ENCODE data around the gene FAH. TPM values are rescaled to one million over a fixed set of nuclear protein-coding genes. Genes with fewer than 3 reads are reported as not detected.

FAH gene
- total RNA-seq, 1 donor, result 17.7 TPM

DNA sequence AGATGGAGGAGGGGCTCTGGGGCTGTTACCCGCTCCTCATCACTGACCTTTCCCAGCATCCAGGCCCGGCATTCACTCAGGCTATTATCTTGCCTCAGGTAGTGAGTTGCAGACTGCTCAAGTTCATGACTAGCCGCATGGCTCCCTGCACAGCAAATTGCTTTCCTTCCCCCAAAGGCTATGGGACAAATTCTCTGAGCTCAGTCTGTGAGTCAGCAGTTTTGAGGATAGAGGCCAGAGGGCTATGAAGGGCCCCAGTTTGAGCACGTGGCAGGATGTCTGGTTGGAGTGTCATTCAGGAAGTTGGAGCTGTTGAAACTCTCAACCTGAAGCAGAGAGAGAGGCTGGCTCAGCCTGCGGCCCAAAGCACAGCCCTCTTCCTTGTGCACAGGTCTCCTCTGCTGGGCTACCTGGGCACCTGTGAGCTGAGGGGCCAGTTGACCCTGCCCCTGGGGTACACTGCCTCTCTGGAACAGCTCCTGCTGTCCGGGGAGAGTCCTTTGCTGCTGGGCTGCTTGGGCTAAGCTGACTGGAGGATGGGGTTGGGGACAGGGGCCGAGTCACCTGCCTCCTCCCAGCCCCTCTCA is 7.9 kb downstream of the FAH start:
- H3K4me1 ChIP-seq (ENCODE audit: insufficient read depth, low read length), result peaks cover 15% of the 10 kb centered on the region
- TF ChIP-seq, protein P1, sequence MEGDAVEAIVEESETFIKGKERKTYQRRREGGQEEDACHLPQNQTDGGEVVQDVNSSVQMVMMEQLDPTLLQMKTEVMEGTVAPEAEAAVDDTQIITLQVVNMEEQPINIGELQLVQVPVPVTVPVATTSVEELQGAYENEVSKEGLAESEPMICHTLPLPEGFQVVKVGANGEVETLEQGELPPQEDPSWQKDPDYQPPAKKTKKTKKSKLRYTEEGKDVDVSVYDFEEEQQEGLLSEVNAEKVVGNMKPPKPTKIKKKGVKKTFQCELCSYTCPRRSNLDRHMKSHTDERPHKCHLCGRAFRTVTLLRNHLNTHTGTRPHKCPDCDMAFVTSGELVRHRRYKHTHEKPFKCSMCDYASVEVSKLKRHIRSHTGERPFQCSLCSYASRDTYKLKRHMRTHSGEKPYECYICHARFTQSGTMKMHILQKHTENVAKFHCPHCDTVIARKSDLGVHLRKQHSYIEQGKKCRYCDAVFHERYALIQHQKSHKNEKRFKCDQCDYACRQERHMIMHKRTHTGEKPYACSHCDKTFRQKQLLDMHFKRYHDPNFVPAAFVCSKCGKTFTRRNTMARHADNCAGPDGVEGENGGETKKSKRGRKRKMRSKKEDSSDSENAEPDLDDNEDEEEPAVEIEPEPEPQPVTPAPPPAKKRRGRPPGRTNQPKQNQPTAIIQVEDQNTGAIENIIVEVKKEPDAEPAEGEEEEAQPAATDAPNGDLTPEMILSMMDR (IDR thresholded peaks at IDR 0.05; ENCODE audit: extremely low read depth, low read depth, low read length), result no peak
- H3K4me3 ChIP-seq (ENCODE audit: insufficient read depth, low read length), result no peak overlapping the region
- H3K27me3 ChIP-seq (ENCODE audit: insufficient read depth, low read length), result no peaks in the 10 kb centered on the region
- peak overlapping the region; percentile 55 for H3K27ac ChIP-seq (ENCODE audit: low read depth, low read length)
- peaks cover 23% of the 10 kb centered on the region for H3K36me3 ChIP-seq (ENCODE audit: insufficient read depth, low read length)
- peak overlapping the region; percentile 45 for H2AFZ ChIP-seq (ENCODE audit: low read length)
- peak; percentile 89 for DNase-seq (ENCODE audit: insufficient read length, low spot score, missing footprints)
- no peaks in the 10 kb centered on the region for H3K9me3 ChIP-seq (ENCODE audit: low read depth, low read length)
- H4K20me1 ChIP-seq (ENCODE audit: insufficient read depth, low read length), result no peaks in the 10 kb centered on the region
- H3K79me2 ChIP-seq (ENCODE audit: insufficient read depth, low read length), result no peaks in the 10 kb centered on the region
- no peak overlapping the region for H3K4me2 ChIP-seq (ENCODE audit: insufficient read depth, low read length)

DNA sequence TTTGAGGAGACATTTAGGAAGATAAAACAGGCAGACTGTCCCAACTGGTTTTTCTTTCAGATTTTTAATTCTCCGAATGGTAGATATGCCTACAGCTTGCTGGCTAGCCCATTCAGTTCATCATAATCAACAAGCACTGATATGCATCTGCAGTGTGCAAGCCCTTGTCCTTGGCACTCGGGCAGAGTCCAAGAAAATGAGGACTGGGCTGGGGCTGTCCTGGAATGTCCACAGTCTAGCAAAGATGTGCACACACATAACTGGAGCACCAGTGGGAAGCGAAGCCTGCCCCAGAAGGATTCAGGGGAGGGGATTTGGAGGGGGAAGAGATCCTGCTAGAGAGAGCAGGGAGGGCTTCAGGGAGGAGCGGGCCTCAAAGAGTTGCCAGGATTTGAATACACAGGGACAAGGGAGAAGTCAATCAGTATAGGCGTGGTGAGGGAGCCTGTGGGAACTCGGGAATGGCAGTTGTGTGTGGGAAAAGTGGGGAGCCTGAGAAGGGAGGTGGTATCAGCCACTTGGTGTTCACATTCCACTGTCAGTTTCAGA is 8.7 kb downstream of the FAH start:
- TF ChIP-seq, protein P1 (IDR thresholded peaks at IDR 0.05; ENCODE audit: extremely low read depth, low read depth, low read length), result no peak
- H2AFZ ChIP-seq (ENCODE audit: low read length), result no peak overlapping the region
- H3K27me3 ChIP-seq (ENCODE audit: insufficient read depth, low read length), result no peaks in the 10 kb centered on the region
- H4K20me1 ChIP-seq (ENCODE audit: insufficient read depth, low read length), result no peaks in the 10 kb centered on the region
- H3K27ac ChIP-seq (ENCODE audit: low read depth, low read length), result peak overlapping the region; percentile 55
- H3K4me2 ChIP-seq (ENCODE audit: insufficient read depth, low read length), result no peak overlapping the region
- peak; percentile 38 for DNase-seq (ENCODE audit: insufficient read length, low spot score, missing footprints)
- no peak overlapping the region for H3K4me3 ChIP-seq (ENCODE audit: insufficient read depth, low read length)
- H3K79me2 ChIP-seq (ENCODE audit: insufficient read depth, low read length), result no peaks in the 10 kb centered on the region
- H3K4me1 ChIP-seq (ENCODE audit: insufficient read depth, low read length), result peaks cover 15% of the 10 kb centered on the region
- H3K9me3 ChIP-seq (ENCODE audit: low read depth, low read length), result no peaks in the 10 kb centered on the region
- H3K36me3 ChIP-seq (ENCODE audit: insufficient read depth, low read length), result peaks cover 23% of the 10 kb centered on the region

DNA sequence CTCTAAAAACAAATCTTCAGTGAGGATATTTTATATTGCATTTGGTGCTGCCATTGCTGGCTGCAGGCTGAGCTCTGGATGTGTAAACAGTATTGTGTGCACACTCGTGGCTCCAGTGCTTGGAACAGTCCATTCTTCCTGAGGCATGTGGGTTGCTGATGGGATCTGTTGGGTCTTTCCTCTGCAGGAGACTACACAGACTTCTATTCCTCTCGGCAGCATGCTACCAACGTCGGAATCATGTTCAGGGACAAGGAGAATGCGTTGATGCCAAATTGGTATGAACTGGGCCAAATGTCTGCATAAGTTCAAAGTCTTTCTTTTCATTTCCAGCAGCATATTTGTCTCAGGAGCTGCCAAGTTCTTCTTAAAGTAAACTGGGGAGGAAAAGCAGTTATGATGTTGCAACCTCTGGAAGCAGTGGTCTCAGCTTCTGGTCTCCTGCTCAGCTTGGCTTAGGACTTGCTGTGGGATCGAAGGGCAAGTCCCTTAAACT is 9.3 kb downstream of the FAH start:
- H3K79me2 ChIP-seq (ENCODE audit: insufficient read depth, low read length), result no peaks in the 10 kb centered on the region
- H2AFZ ChIP-seq (ENCODE audit: low read length), result no peak overlapping the region
- H3K36me3 ChIP-seq (ENCODE audit: insufficient read depth, low read length), result peaks cover 23% of the 10 kb centered on the region
- peaks cover 15% of the 10 kb centered on the region for H3K4me1 ChIP-seq (ENCODE audit: insufficient read depth, low read length)
- TF ChIP-seq, protein P1 (IDR thresholded peaks at IDR 0.05; ENCODE audit: extremely low read depth, low read depth, low read length), result no peak
- H3K27me3 ChIP-seq (ENCODE audit: insufficient read depth, low read length), result no peaks in the 10 kb centered on the region
- H3K4me2 ChIP-seq (ENCODE audit: insufficient read depth, low read length), result no peak overlapping the region
- H3K9me3 ChIP-seq (ENCODE audit: low read depth, low read length), result no peaks in the 10 kb centered on the region
- no peaks in the 10 kb centered on the region for H4K20me1 ChIP-seq (ENCODE audit: insufficient read depth, low read length)
- H3K27ac ChIP-seq (ENCODE audit: low read depth, low read length), result no peak overlapping the region
- H3K4me3 ChIP-seq (ENCODE audit: insufficient read depth, low read length), result no peak overlapping the region
- DNase-seq (ENCODE audit: insufficient read length, low spot score, missing footprints), result no peak

DNA sequence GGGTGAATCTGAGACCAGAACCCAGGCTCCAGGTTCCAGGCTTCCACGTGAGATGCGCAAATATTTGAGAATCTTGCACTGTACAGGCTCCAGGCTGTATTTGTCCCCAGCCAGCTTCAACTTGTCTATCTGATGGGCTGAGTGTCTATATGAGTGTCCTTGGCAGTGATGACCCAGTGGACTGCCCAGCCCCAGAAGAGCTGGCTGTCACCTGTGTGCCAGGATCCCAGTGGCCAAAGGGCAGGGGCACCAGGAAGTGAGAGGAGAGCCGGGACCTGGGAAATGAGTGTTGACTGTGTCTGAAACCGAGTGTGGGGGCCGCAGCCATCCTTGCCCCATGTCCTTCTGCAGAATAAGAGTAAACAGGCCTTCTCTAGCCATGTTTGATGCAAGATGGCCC is 10.4 kb downstream of the FAH start:
- no peak overlapping the region for H3K27ac ChIP-seq (ENCODE audit: low read depth, low read length)
- peaks cover 15% of the 10 kb centered on the region for H3K4me1 ChIP-seq (ENCODE audit: insufficient read depth, low read length)
- H3K36me3 ChIP-seq (ENCODE audit: insufficient read depth, low read length), result peaks cover 24% of the 10 kb centered on the region
- TF ChIP-seq, protein P1 (IDR thresholded peaks at IDR 0.05; ENCODE audit: extremely low read depth, low read depth, low read length), result no peak
- H3K27me3 ChIP-seq (ENCODE audit: insufficient read depth, low read length), result no peaks in the 10 kb centered on the region
- H3K79me2 ChIP-seq (ENCODE audit: insufficient read depth, low read length), result no peaks in the 10 kb centered on the region
- no peaks in the 10 kb centered on the region for H3K9me3 ChIP-seq (ENCODE audit: low read depth, low read length)
- H3K4me3 ChIP-seq (ENCODE audit: insufficient read depth, low read length), result no peak overlapping the region
- H4K20me1 ChIP-seq (ENCODE audit: insufficient read depth, low read length), result no peaks in the 10 kb centered on the region
- H2AFZ ChIP-seq (ENCODE audit: low read length), result no peak overlapping the region
- no peak overlapping the region for H3K4me2 ChIP-seq (ENCODE audit: insufficient read depth, low read length)
- no peak for DNase-seq (ENCODE audit: insufficient read length, low spot score, missing footprints)

Data from osteoblast (primary cell).